Psoas muscle (tissue), 8 donors: ENCODE data around the gene THSD1. TPM values are rescaled to one million over a fixed set of nuclear protein-coding genes. Genes with fewer than 3 reads are reported as not detected.

ENCODE experiments used
- ATAC-seq, 4 donors: fragments of 200-7000 bp; cut with Tn5 transposase; one replicate each; pipeline ENCODE4 v1.9.1; 2020; ENCODE audit warnings: moderate library complexity in 3 of 4, mild to moderate bottlenecking in 2 of 4
- DNase-seq, 2 donors: peaks; one replicate each; pipeline ENCODE4 v3.0.0-alpha.2; 2020
- H3K27ac ChIP-seq: fragments of 200-600 bp; one replicate; pipeline ENCODE4 v1.8.0; 2022
- H3K27me3 ChIP-seq, 3 donors: fragments of 200-600 bp in 1 of 3; one replicate each; pipeline versions ENCODE4 v1.6.1 to v1.8.0; 2013 to 2022; ENCODE audit warnings: low read length in 2 of 3, mild to moderate bottlenecking in 2 of 3, moderate library complexity in 1 of 3; ENCODE audit not compliant: insufficient read depth in 3 of 3
- H3K36me3 ChIP-seq, 2 donors: fragments of 200-600 bp in 1 of 2; one replicate each; pipeline versions ENCODE4 v1.6.1 to v1.8.0; 2013 to 2022; ENCODE audit warnings: low read depth in 1 of 2, mild to moderate bottlenecking in 1 of 2, moderate library complexity in 1 of 2; ENCODE audit not compliant: insufficient read depth in 1 of 2
- H3K4me1 ChIP-seq: fragments of 200-600 bp; one replicate; pipeline ENCODE4 v1.8.0; 2022
- H3K4me3 ChIP-seq: fragments of 200-600 bp; one replicate; pipeline ENCODE4 v1.8.0; 2022; ENCODE audit warnings: mild to moderate bottlenecking
- H3K9me3 ChIP-seq: fragments of 200-600 bp; one replicate; pipeline ENCODE4 v1.8.0; 2022
- CTCF ChIP-seq: fragments of 200-600 bp; IDR thresholded peaks from one replicate; pipeline ENCODE4 v1.8.0; 2022; ENCODE audit warnings: antibody characterized with exemption
- WGBS, 3 donors: extraction: QIAGEN DNeasy Blood & Tissue Kit; methylation state at CpG; one replicate each; pipeline versions ENCODE4 v1.1.6 to v1.1.7; 2013; 5-methylcytosine and 5-hydroxymethylcytosine counted together
- intact Hi-C, 2 donors: fragments of 100-400 bp; cut with DNase I; formaldehyde crosslinking; loops; one replicate each; pipeline versions ENCODE4 v1.11.0 to v1.14.2; 2022
- polyA plus RNA-seq, 3 donors: library from polyadenylated mRNA; stranded (reverse); fragments of 200-250 nt; gene quantifications; one replicate each; pipeline ENCODE4 v1.2.3, GENCODE V29; 2013
- total RNA-seq, 4 donors: library from RNA; stranded (reverse); fragmentation: NEBNext Ultra II Directional in 2 of 4; extraction: Animal tissue kit (Norgen Biotek cat#: 25700) in 2 of 4; gene quantifications; one replicate each; pipeline versions ENCODE4 v1.2.1 to v1.2.4, GENCODE V29; 2021 to 2023
- donor health status: healthy with polysubstance abuse.
- donor health status: DM: no; HTN: no; CAD: no; lungs with moderate emphysema.
- donor health status: Bipolar disorder and iron deficiency.
- donor health status: healthy.
- donor health status: DM: yes; HTN: yes; CAD: no.
- donor health status: DM: no; HTN: no; CAD: no.
- donor health status: DM: no; HTN: no; CAD: no.
- donor health status: DM: yes; HTN: yes; CAD: no.

THSD1 gene
- total and polyA plus RNA-seq, 7 donors, result 2.0 to 5.6 (median 3.2) TPM

DNA sequence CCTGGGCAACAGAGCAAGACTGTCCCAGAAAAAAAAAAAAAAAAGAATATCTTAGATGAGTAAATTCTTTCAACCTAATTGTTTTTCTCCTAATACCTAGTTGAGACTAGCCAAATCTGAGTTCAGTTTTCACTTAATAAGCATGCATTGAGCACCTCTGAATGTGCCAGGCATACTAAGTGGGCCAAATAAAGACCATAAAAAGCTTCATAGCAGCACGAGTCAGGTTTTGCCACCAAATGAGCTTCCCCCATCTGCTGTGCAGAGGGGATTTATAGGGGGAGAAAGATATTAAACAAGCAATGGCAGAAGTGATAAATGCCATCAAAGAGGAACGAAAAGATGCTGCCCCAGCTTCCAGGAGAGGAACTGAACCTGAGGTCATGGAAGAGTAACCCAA is 11.4 kb downstream of the THSD1 start:
- H3K4me3 ChIP-seq, result no peak overlapping the region
- H3K4me1 ChIP-seq, result no peaks in the 10 kb centered on the region
- TF ChIP-seq CTCF, result no peak
- no peaks in the 10 kb centered on the region for H3K27me3 ChIP-seq
- intact Hi-C loops, result no loop called here
- ATAC-seq (no peak), DNase-seq (no peak)
- 28 to 41% (median 28%) methylated on average over 2 of the region's 2 CpGs for WGBS, 3 donors
- no peak overlapping the region for H3K27ac ChIP-seq
- H3K9me3 ChIP-seq, result no peaks in the 10 kb centered on the region
- H3K36me3 ChIP-seq, result no peaks in the 10 kb centered on the region

- intact Hi-C loops, result no loop called here
- no peak for DNase-seq
- TF ChIP-seq CTCF, result no peak
- 30 to 59% (median 34%) methylated on average over 8 of the region's 8 CpGs for WGBS, 3 donors
- no peak for ATAC-seq
- no peaks in the 10 kb centered on the region for H3K36me3 ChIP-seq
- no peaks in the 10 kb centered on the region for H3K9me3 ChIP-seq
- no peak overlapping the region for H3K27ac ChIP-seq
- no peaks in the 10 kb centered on the region for H3K27me3 ChIP-seq
- no peak overlapping the region for H3K4me3 ChIP-seq
- H3K4me1 ChIP-seq, result no peaks in the 10 kb centered on the region
Measured at GRCh38 chr13:52393572-52394357, 12.2 kb downstream of the THSD1 start.

DNA sequence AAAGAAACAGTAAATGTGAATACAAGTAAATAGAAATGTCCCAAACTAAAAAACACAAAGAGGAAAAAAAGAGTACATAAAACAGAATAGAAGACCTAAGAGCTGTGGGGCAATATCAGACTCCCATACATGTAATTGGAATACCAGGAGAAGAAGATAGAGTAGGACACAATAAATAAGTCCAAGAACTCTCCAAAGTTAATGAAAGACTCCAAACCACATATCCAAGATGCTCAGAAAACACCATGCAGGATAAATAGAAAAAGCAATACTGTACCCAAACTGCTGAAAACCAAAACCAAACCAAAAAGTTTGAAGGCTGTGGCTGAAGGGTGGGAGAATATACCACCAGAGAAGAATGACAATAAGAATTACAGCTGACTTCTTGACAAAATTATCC is 18.3 kb downstream of the THSD1 start:
- Histone ChIP-seq H3K27me3 (no peaks in the 10 kb centered on the region), H3K9me3 (no peaks in the 10 kb centered on the region), H3K27ac (no peak overlapping the region), H3K4me3 (no peak overlapping the region), H3K4me1 (no peaks in the 10 kb centered on the region), H3K36me3 (peaks cover 0 to 3% of the 10 kb centered on the region in 2 donors)
- TF ChIP-seq CTCF, result no peak
- no peak for DNase-seq
- intact Hi-C loops, result no loop called here
- ATAC-seq, result no peak

DNA sequence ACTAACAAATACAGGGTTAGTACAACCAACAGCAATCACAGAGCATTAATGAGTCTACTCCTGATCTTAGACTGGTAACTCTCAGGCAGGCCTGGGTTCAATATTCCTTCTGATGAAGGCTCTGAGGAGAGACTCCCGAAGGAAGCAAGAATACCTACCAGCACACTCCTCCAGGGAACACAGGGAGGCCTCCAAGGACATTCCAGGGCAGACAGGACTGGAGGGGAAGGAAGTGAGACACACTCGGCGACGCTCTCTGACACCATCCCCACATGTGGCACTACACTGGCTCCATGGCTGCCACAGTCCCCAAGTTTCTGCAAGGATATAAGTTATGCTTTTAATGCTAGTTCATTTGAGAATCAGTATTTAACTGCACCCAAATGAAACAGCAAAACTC is 20.1 kb downstream of the THSD1 start:
- Histone ChIP-seq H3K36me3 (peaks cover 0 to 3% of the 10 kb centered on the region in 2 donors), H3K27ac (no peak overlapping the region), H3K27me3 (no peaks in the 10 kb centered on the region), H3K4me1 (no peaks in the 10 kb centered on the region), H3K9me3 (no peaks in the 10 kb centered on the region), H3K4me3 (no peak overlapping the region)
- 61 to 84% (median 81%) methylated on average over 4 of the region's 4 CpGs for WGBS, 3 donors
- no peak for TF ChIP-seq CTCF
- intact Hi-C loops, result no loop called here
- no peak for DNase-seq
- no peak for ATAC-seq

- H3K27ac ChIP-seq, result no peak overlapping the region
- peaks cover 0 to 5% of the 10 kb centered on the region in 2 donors for H3K36me3 ChIP-seq
- H3K4me1 ChIP-seq, result no peaks in the 10 kb centered on the region
- intact Hi-C loops, result no loop called here
- no peak overlapping the region for H3K4me3 ChIP-seq
- no peak for DNase-seq
- ATAC-seq, result no peak
- WGBS, 3 donors, result 66 to 77% (median 73%) methylated on average over 1 of the region's 1 CpG
- no peak for TF ChIP-seq CTCF
- no peaks in the 10 kb centered on the region for H3K9me3 ChIP-seq
- no peaks in the 10 kb centered on the region for H3K27me3 ChIP-seq
Measured at GRCh38 chr13:52383366-52383765, 22.6 kb downstream of the THSD1 start.
